ENCODE data around the gene UQCC5.
"Not testable (repeated sequence)": the region's sequence is repeated elsewhere in the genome, so short reads cannot be mapped to it uniquely, and the experiment has no call there.

Gene UQCC5

DNA sequence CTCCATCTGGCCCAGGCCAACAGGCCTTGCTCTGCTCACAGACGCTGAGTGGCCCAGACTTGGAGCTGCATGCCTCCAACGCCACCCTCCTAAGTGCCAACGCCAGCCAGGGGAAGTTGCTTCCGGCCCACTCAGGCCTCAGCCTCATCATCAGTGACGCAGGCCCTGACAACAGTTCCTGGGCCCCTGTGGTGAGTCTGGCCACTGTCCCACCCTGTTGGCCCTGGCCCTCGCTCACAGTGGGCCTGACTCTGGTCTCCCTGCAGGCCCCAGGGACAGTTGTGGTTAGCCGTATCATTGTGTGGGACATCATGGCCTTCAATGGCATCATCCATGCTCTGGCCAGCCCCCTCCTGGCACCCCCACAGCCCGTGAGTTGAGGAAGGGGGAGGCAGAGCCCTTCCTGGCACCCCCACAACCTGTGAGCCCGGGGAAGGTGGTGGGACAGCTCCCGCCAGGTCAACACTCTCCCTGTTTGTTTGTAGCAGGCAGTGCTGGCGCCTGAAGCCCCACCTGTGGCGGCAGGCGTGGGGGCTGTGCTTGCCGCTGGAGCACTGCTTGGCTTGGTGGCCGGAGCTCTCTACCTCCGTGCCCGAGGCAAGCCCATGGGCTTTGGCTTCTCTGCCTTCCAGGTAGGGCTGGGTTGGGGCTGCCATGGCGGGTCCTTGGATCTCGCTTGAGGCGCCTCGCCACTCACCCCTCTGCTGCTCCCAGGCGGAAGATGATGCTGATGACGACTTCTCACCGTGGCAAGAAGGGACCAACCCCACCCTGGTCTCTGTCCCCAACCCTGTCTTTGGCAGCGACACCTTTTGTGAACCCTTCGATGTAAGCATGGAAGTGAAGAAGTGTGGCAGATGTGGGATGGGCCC is 12.8 kb upstream of the UQCC5 start:
- no peak for DNase-seq

DNA sequence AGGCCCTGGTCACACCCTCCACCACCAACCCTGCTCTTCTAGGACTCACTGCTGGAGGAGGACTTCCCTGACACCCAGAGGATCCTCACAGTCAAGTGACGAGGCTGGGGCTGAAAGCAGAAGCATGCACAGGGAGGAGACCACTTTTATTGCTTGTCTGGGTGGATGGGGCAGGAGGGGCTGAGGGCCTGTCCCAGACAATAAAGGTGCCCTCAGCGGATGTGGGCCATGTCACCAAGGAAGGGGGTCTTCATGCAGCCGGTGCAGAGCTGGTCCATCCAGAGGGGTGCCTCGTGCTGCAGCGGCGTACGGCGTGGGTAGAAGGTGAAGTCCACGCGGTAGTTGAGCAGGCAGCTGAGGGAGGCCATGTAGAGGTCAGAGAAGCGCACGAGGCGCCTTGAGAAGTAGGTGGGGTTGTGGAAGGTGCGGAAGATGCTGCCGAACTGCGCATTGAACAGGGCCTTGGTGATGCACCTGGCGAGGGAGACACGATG is 12.1 kb upstream of the UQCC5 start:
- DNase-seq = no peak

DNA sequence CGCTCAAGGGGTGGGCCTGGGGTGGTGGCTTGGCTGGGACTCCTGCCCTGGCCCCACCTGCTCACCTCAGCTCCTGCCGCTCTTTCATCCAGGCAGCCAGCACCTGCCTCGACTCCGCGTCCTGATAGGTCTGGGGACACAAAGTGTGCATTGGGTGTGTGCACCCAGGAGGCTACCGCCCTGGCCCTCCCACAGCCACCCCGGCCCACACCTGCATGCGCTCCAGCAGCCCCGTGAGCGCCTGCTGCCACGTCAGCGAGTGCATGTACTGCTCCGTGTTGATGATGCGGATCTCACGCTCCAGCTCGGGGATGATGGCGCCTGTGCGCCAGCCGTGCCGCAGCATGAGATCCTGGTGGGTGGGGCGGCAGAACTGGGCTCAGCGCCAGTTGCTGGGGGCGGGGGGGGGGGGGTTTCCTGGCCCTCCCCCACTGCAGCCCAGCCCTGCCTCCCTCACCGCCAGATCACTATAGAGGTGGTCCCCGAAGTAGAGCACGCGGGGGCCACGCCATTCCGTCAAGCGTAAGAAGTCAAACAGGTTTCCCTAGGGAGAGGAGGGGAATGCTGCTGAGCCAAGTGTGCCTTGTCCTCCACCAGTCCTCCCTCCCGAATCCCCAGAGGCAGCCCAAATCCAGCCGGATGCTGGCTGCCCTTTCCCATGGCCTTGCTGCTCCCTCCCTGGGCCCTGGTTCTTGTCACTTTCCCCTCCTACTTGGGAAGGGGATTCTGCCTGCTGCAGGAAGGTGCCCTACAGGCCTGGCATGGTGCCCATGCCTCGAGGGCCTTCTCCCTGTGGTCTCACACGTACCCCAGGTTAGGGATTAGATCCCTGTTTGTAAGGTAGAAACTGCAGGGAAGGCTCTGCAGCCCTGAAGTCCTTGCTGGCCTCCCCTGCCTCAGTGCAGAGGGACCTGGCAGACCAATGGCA is 11.4 kb upstream of the UQCC5 start:
- peak; percentile 3 for DNase-seq

DNA sequence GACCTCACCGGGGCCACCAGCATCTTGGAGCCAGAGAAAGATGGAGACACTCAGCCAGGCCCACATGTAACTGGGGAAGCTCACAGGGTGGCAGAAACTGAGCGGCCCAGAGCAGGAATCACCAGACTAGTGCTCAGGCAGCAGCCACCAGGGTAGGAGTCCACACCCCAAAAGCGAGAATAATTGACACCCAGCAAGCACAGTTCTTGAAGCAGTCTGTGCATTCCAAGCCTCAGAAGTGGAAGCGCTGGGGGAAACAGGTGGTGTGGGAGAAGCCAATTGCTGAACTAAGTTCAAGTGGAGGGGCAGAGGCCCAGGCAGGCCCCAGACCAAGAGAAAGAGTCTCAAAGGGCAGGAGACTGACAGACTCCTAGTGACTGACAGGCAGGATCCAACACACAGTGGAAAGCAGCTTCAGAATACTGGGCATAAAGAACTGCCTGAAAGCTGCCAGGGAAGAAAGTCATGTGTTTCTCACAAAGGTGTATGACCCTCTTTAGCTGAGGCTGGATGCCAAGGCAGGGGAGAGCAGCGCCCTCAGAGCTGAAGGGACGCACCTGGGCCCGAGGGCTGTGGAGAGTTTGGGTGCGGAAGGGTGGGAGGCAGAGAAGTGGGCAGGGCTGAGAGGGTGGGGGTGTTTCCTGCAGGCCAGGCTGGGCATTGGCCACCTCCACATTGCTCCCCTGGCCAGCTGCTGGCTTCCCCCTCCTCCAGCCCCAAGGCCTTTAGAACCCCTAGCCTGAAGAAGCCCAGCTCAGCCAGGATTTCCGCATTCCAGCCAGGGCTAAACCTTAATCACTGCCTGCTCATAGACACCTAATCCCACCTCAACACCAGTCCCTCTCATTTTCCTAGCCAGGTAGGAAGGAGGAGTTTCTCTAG is 10.5 kb upstream of the UQCC5 start:
- DNase-seq = no peak

DNA sequence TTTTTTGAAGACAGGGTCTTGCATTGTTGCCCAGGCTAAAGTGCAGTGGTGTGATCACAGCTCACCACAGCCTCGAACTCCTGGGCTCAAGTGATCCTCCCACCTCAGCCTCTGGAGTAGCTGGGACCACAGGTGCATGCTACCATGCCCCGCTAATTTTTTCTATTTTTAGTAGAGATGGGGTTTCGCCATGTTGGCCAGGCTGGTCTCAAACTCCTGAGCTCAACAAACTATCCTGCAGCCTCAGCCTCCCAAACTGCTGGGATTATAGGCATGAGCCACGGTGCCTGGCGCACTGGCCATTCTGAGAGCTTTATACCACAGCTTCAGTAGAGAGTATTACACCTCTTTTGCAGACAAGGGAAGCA is 9.8 kb upstream of the UQCC5 start:
- DNase-seq = not testable (repeated sequence)

DNA sequence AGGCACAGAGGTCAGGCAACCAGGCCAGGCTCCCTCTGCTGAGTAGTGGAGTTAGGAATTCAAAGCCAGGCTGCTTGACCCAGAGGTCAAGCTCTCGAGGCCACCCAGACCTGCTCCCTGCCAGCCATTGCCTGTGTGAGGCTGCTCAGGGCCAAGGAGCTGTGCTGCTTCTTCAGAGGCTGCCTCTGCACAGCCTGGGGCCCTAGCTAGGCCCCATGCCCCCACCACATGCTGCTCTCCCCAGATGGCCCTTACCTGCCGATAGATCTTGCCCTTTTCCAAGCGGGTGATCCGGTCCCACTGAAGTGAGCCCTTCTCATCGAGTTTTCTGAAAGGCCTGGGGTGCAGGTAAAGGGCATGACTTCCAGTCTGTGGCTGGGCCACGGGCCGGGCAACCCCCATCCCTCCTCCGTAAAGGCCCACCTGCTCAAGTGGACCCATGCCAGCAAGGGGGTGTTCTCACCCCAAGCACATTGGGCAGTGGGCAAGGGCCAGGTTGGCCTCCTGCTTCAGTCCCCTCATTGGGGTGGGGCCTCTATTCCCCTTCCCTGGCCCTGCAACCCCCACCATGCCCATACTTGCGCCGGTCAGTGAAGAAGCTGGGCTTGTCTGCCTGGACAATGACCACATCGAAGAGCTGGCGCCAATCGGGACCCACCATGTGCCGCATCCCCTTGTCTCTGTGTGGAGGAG is 9.2 kb upstream of the UQCC5 start:
- DNase-seq = no peak

DNA sequence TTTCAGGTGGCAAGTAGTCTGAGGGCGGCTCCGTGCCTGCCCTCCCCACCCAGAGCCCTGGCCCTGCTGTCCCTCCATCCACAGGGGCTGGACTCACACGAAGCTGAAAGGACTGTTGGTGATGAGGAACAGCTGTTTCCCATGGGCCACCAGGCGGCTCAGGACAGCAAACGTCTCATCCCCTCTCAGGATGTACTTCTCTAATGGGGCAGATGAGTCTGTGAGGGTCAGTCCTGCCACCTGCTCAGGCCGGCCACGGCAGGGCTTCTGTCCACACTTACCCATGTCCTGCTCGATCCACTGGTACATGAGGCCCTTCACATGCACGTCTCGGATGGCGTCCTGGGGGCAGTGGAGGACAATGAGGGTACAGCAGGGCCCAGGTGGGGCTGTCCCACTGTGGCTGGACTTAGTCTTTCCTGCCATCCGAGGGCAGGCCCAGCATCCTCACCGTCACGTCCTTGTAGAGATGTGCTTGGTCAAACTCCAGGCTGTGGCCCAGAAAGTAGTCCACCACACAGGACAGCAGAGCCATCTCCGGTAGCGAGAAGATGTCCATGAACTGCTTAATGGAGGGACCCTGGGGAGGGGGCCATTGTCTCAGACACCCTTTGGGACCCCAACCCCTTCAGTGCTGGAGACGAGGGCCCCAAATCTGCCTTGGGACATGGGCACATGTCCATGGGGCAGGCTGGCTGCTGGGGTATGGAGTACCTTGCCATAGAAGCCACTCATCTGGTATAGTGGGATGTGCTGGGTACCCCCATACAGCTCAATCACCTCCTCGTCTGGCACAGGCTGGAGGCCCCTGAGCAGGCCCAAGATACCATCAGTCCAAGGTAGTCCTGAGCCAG is 8.4 kb upstream of the UQCC5 start:
- DNase-seq = no peak

DNA sequence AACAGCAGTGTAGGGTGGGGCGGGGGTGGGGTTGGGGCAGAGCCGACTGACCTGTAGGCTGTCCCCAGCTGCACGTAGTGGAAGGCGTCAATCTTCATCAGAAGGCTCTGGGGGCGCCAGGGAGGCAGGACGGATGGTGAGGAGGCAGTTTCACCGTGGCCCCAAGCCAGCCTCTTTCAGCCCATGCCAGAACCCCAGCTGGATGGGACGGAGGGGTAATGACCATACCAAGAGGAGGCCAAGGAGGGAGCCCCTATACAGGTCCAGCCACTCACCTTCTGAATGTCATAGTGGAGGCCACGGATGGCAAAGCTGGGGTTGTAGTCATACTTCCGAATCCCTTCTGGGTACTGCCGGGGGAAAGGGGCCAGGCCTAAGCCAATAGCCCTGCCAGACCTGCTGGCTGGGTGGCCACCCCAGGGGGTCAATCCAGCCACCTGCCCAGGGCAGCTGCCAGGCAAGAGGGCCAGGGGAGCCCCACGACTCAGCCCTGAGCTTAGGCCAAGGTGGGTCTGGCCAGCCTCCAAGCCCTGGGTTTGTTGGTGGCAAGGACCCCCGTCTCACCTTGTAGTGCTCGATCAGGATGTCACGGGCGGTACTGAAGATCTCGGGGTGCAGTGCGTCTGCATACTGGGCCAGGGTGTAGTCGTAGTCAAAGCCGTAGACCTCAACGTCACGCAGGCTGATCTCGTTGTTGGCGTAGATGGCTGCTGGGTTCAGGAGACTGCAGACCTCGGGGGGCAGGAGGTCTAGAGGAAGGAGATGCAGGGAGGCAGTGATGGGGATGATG is 7.6 kb upstream of the UQCC5 start:
- DNase-seq = no peak

DNA sequence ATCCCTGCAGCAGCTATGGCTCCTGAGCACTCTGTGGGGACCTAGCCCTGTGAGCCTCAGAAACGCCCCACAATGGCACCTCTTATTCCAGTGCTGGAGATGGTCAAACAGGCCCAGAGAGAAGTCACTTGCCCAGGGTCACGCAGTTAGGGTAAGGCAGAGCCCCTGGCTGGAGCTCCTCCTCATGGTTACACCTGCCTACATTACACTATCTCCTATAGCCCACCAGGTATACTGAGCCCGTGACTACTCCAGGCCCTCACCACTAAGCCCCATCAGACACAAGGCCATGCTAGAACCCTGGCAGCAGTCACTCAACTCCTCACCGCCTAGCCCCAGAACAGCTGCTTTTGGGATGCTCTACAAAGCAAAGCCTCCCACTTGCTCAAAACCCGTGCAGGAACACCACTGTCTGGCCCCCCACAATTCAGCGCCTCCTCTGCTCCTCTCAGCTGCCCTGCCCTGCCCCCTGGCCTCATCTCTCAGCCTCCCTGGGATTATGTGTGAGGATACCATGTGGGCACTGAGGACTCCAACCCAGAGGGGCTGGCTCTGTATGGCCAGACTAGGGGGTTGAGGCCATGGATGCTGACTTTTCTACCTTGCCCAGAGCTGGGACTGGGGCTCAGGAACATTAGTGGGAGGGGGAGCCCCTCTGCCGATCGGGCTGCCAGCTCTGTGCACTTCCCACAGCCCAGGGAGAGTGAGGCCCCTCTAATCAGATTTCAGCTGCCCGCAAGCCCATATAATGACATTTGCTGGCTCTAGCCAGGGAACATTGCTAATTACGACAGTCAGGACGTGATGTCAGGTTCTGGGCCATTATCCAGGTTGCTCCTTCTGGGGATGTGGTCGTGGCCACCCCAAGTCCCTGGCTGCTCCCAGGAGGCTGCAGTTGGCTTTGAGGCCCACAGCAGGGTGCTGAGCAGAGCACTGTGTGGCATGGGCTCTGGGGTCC is 6.8 kb upstream of the UQCC5 start:
- no peak for DNase-seq

DNA sequence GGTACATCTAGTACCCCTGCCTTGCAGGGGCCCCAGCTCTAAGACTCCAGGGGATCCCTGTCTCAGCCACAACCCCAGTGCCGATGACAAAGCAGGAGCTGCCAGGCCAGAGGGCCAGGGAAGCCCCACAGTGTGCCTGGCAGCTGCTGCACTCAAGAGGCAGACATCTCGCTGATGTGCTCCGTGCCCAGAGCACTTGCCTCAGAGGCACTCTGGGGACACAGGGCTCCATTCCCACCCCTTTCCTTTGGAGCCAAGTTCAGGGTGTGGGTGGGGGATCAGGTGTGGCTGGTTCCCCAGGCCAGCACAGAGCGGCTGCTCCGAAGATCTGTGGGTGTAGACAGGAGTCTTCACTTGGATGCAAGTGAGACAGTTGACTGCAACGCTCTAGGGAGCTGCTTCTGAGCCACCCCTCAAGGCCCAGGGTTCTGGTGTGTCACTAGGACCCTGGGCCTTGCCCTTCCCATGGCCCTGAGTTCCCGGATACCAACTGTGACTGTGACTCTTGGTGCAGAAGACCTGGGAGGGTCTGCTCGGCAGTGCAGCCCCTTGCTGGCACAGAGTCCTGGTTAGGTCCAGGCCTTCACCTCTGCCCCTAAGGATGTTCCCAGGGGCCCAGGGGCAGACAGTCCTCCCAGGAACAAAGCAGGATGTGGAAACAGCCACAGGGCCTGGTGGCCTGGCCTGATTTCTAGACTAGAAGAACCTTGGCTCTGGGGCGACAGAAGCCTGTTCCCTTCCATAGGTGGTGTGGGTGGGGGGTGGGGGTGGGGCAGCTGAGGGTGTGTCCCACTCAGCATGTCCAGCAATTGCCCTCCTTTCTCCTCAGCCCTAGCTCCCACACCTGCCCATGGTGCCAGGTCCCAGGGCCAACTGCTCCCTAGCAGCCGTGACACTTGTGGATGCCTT is 5.2 kb upstream of the UQCC5 start:
- DNase-seq = peak; percentile 24

DNA sequence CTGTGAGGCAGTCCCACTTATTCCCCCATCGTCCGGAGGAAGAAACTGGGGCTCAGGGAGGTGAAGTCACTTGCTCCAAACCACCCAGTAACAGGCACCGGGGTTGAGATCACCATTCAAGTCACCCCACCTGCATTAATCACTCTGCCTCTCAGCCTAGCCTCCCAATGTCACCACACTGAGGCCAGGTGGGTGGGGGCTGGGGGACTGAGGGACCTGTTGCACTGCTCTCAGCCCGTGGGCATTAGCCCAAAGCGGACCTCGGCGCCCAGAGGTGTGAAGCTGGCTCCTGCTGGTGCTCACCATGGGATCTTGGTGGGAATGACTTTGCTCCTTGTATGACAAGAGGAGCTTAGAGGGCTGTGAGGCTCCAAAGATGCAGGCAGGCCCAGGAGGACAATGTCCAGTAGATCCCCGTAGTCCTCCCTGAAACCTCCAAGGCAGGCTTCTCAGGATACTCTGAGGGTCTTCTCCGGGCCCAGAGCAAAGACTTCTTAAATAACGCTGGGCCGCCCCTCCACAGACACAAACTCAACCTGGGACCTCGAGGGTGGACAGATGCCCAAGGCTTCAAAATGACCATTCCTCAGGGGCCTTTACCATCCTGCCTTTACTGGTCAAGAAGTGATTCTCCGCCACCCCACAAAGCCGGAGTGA is 4.4 kb upstream of the UQCC5 start:
- no peak for DNase-seq

DNA sequence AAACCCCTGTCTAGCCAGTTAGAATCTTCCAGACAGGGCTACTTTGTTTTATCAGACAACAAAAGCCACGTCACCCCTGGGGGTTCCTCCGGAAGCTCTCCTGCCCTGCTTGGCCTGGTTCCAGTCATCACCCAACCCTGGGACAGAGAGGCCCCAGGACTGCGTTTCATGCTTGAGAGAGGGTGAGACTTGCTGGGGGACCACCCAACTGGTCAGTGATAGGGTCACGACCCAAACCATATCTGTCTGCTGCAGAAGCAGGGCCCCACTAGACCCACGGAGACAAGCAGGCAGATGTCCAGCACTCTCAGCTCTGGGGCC is 3.9 kb upstream of the UQCC5 start:
- no peak for DNase-seq

DNA sequence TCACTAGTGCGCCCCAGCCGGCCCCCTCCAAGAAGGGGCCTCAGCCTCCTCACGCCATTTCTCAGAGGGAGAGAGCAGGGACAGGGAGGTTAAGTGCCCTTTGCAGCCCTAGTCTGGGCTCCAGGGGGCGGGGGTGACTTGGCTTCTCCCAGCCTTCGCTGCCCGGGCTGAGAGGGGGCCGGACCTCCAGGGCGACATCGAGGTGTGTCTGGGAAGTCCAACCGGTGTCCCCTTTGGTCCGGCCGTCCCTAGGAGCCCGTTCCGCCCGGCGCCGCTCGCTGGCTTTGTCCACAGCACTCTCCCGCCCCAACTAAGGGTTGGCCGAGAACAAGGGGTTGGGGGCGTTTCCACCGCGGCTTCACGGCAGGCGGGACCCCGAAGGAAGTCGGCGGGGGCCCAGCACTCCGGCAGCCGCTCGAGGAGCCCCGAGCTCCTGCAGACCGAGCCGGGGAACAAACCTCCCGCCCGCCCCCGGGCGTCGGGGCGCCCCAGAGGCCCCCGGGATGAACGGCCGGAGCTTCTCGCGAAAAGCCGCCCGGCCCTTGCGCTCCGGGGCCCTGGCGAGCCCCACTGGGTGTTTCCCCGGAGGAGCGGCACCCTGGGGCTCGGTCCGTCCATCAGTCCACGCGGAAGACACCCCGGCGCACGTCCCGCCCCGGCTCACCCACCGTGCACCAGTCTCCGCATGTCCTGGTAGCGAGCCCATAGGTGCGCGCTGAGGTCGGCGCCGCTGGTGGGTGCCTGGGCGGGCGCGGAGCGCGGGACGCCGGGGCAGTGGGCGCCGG is 3.4 kb upstream of the UQCC5 start:
- no peak for DNase-seq

DNA sequence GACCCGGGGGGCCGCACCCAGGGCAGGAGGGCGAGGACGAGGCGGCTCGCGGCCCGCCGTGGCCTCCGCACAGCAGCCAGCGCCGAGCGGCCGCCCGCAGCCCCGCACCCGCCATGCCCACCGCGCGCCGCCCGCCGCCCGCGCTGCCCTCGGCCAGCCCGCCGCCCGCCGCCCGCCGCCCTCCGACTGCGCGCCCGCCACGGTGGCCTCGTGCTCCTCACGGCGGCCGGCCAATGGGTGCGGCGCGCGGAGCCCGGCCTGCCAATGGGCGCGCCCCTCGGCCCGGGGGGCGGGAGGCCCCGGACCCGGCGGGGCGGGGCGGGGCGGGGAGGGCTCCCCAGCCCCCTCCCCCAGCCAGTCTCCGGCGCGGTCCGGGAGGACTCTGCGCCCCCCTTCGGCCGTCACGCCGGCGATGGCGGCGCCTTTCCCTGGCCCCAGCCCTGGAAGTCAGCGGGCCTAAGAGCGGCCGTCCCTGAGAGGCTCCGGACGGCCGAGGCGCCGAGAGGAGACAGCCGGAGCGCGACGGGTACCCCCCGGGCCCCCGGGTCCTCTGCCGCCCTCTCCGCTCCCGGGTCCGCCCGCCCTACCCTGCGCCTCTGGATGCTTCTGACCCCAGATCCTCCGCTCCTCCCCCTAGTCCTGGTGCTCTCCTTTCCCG is 2.7 kb upstream of the UQCC5 start, which contains the start of gene NT5DC2:
Gene NT5DC2 (minus strand): TSS at position 235 of the 658 bp plus-strand sequence. CDS start 120 bp downstream, at position 115.
- DNase-seq = peak; percentile 18

DNA sequence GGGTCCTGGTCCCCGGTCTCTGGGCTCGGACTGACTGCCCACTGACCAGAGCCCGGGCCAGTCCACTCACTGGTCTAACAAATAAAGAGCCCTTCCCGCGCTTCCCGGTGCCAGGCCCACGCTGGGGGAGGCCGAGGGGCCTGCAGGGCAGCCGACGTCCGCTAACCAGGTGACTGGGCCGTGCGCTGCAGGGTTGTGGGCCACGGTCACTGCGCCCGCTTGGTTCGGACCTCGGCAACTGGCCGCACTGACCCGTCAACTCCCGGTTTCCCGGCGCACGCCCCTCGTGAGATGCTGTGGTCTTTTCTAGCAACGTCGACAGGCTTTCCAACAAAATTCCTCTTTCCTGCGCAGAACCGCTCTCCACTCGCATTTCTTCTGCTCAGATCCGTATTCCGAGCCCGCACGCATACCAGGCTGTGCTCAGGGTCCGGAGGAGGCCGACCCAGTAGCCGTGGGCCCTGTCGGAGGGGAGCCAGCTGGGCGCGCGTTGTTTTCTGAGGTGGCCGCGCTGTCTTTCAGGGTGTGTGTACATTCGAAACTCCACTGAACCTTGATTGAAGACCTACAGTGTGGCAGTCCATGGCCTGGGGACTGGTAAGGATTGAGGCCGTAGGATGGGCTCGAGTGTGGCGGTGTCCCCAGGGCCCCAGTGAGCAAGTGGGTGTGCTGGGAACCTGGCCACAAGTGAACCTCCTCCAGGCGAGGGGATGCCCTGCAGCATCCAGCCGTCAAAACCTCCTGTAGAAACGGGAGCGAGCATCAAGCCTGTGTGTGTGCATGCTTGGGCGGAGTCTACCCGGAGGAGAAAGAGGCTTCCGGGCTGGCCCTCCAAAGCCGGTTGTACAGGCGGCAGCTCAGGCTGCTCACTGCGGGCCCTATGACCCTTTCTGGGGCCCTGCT is 1.9 kb upstream of the UQCC5 start:
- no peak for DNase-seq
